HG03457 (cell line): ENCODE measurements around the gene ZNF384.

Experiments used
- ATAC-seq: cut with Tn5 transposase; IDR thresholded peaks from one replicate; pipeline ENCODE4 v1.9.1; 2021; ENCODE audit warnings: moderate number of reproducible peaks; ENCODE audit not compliant: unreplicated experiment

Gene ZNF384

GRCh38 chr12:6662906-6663742 is 26.1 kb downstream of the ZNF384 start, which contains the start of gene ING4:
Gene ING4 (minus strand): TSS chr12:6663119. CDS start chr12:6663101, 18 bp downstream.
- ATAC-seq = peak; percentile 83

GRCh38 chr12:6662602-6662905 is 26.6 kb downstream of the ZNF384 start:
- ATAC-seq = peak; percentile 11

GRCh38 chr12:6653987-6654386 is 35.2 kb downstream of the ZNF384 start:
- no peak for ATAC-seq

GRCh38 chr12:6653342-6653741 is 35.8 kb downstream of the ZNF384 start:
- ATAC-seq = no peak

- no peak for ATAC-seq
Observed at GRCh38 chr12:6652391-6652790, 36.8 kb downstream of the ZNF384 start.

GRCh38 chr12:6650832-6651231 is 38.3 kb downstream of the ZNF384 start:
- no peak for ATAC-seq

- ATAC-seq = no peak
Observed at GRCh38 chr12:6647083-6647604, 42.0 kb downstream of the ZNF384 start, which contains the start of gene ACRBP. Gene ACRBP (minus strand): TSS chr12:6647432. CDS start chr12:6647366, 66 bp downstream.

GRCh38 chr12:6646276-6647082 is 42.7 kb downstream of the ZNF384 start:
- no peak for ATAC-seq

GRCh38 chr12:6644903-6645302 is 44.3 kb downstream of the ZNF384 start:
- no peak for ATAC-seq

GRCh38 chr12:6644257-6644596 is 44.9 kb downstream of the ZNF384 start:
- ATAC-seq = no peak

GRCh38 chr12:6643569-6644256 is 45.5 kb downstream of the ZNF384 start:
- no peak for ATAC-seq

- no peak for ATAC-seq
Observed at GRCh38 chr12:6641131-6641530, 48.0 kb downstream of the ZNF384 start.

- no peak for ATAC-seq
Observed at GRCh38 chr12:6640497-6640896, 48.7 kb downstream of the ZNF384 start.

- ATAC-seq = no peak
Observed at GRCh38 chr12:6639151-6639801, 49.9 kb downstream of the ZNF384 start.

- no peak for ATAC-seq
Observed at GRCh38 chr12:6638305-6638704, 50.9 kb downstream of the ZNF384 start.

GRCh38 chr12:6635856-6636531 is 53.2 kb downstream of the ZNF384 start, which contains the start of gene LPAR5:
Gene LPAR5 (minus strand): TSS chr12:6635959. CDS start chr12:6621248, 14,711 bp downstream.
- ATAC-seq = no peak

GRCh38 chr12:6635375-6635855 is 53.8 kb downstream of the ZNF384 start:
- no peak for ATAC-seq

- no peak for ATAC-seq
Observed at GRCh38 chr12:6632026-6632983, 56.9 kb downstream of the ZNF384 start.

GRCh38 chr12:6631549-6631961 is 57.6 kb downstream of the ZNF384 start:
- ATAC-seq = no peak
